ENCODE data around the gene TTN.

TTN gene

GRCh38 chr2:178508646-178509045 lies 298.6 kb downstream of the TTN start:
- H3K9ac ChIP-seq (ENCODE audit: low read length in 2 of 2): no peak overlapping the region

GRCh38 chr2:178506949-178507348 lies 300.3 kb downstream of the TTN start:
- Histone ChIP-seq H3K27ac (ENCODE audit: low read length) (no peak overlapping the region), H3K4me3 (ENCODE audit: low read length in 2 of 2) (no peak overlapping the region), H3K36me3 (ENCODE audit: control insufficient read depth in 2 of 2, insufficient read depth in 2 of 2, low read length in 2 of 2) (peaks cover 4 to 18% of the 10 kb centered on the region in 2 donors), H3K4me1 (ENCODE audit: control insufficient read depth, insufficient read depth, low read length) (no peaks in the 10 kb centered on the region), H3K9me3 (ENCODE audit: control insufficient read depth in 2 of 2, low read length in 2 of 2) (no peaks in the 10 kb centered on the region), H3K27me3 (ENCODE audit: control insufficient read depth in 1 of 2, insufficient read depth in 2 of 2, low read length in 2 of 2) (no peaks in the 10 kb centered on the region), H3K9ac (ENCODE audit: low read length in 2 of 2) (no peak overlapping the region)

More at GRCh38 chr2:178508646-178509045, 298.6 kb downstream of the TTN start:
- H3K9me3 ChIP-seq (ENCODE audit: control insufficient read depth in 2 of 2, low read length in 2 of 2): no peaks in the 10 kb centered on the region
- peaks cover 0 to 4% of the 10 kb centered on the region in 2 donors for H3K36me3 ChIP-seq (ENCODE audit: control insufficient read depth in 2 of 2, insufficient read depth in 2 of 2, low read length in 2 of 2)
- H3K4me1 ChIP-seq (ENCODE audit: control insufficient read depth, insufficient read depth, low read length): no peaks in the 10 kb centered on the region
- no peak overlapping the region for H3K4me3 ChIP-seq (ENCODE audit: low read length in 2 of 2)
- no peak overlapping the region for H3K27ac ChIP-seq (ENCODE audit: low read length)
- H3K27me3 ChIP-seq (ENCODE audit: control insufficient read depth in 1 of 2, insufficient read depth in 2 of 2, low read length in 2 of 2): no peaks in the 10 kb centered on the region

GRCh38 chr2:178506524-178506923 lies 300.7 kb downstream of the TTN start:
- no peaks in the 10 kb centered on the region for H3K4me1 ChIP-seq (ENCODE audit: control insufficient read depth, insufficient read depth, low read length)
- no peak overlapping the region for H3K27ac ChIP-seq (ENCODE audit: low read length)
- no peak overlapping the region for H3K4me3 ChIP-seq (ENCODE audit: low read length in 2 of 2)
- H3K9ac ChIP-seq (ENCODE audit: low read length in 2 of 2): no peak overlapping the region
- peaks cover 4 to 21% of the 10 kb centered on the region in 2 donors for H3K36me3 ChIP-seq (ENCODE audit: control insufficient read depth in 2 of 2, insufficient read depth in 2 of 2, low read length in 2 of 2)
- H3K9me3 ChIP-seq (ENCODE audit: control insufficient read depth in 2 of 2, low read length in 2 of 2): no peaks in the 10 kb centered on the region
- H3K27me3 ChIP-seq (ENCODE audit: control insufficient read depth in 1 of 2, insufficient read depth in 2 of 2, low read length in 2 of 2): no peaks in the 10 kb centered on the region

DNA sequence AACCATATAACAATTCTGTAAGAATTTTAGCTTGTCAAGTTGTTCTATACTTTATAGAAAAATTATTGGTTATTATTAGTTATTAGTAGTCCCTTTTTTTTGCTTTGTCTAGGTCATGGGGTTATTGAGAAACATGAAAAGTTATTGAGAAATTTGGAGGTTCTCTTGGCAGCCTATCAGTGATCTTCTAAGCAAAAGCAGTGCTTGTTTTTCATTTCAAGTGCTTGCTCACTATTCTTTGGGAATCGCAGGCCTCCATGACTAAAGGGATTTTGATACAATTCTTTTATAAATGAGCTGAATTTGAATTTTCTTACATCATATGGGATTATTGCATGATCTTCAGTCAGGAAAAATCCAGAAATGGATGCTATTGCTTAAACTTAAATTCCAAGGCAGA lies 301.1 kb downstream of the TTN start:
- Histone ChIP-seq H3K27me3 (ENCODE audit: control insufficient read depth in 1 of 2, insufficient read depth in 2 of 2, low read length in 2 of 2) (no peaks in the 10 kb centered on the region), H3K4me1 (ENCODE audit: control insufficient read depth, insufficient read depth, low read length) (no peaks in the 10 kb centered on the region), H3K36me3 (ENCODE audit: control insufficient read depth in 2 of 2, insufficient read depth in 2 of 2, low read length in 2 of 2) (peaks cover 7 to 26% of the 10 kb centered on the region in 2 donors), H3K9ac (ENCODE audit: low read length in 2 of 2) (no peak overlapping the region), H3K4me3 (ENCODE audit: low read length in 2 of 2) (no peak overlapping the region), H3K9me3 (ENCODE audit: control insufficient read depth in 2 of 2, low read length in 2 of 2) (no peaks in the 10 kb centered on the region), H3K27ac (ENCODE audit: low read length) (no peak overlapping the region)

GRCh38 chr2:178502751-178503150 lies 304.5 kb downstream of the TTN start:
- no peaks in the 10 kb centered on the region for H3K27me3 ChIP-seq (ENCODE audit: control insufficient read depth in 1 of 2, insufficient read depth in 2 of 2, low read length in 2 of 2)
- H3K4me3 ChIP-seq (ENCODE audit: low read length in 2 of 2): no peak overlapping the region
- H3K9ac ChIP-seq (ENCODE audit: low read length in 2 of 2): no peak overlapping the region
- H3K4me1 ChIP-seq (ENCODE audit: control insufficient read depth, insufficient read depth, low read length): no peaks in the 10 kb centered on the region
- H3K9me3 ChIP-seq (ENCODE audit: control insufficient read depth in 2 of 2, low read length in 2 of 2): no peaks in the 10 kb centered on the region
- no peak overlapping the region for H3K27ac ChIP-seq (ENCODE audit: low read length)
- H3K36me3 ChIP-seq (ENCODE audit: control insufficient read depth in 2 of 2, insufficient read depth in 2 of 2, low read length in 2 of 2): peaks cover 17 to 36% of the 10 kb centered on the region in 2 donors

GRCh38 chr2:178499640-178500039 lies 307.6 kb downstream of the TTN start:
- H3K36me3 ChIP-seq (ENCODE audit: control insufficient read depth in 2 of 2, insufficient read depth in 2 of 2, low read length in 2 of 2): peaks cover 33 to 53% of the 10 kb centered on the region in 2 donors
- no peaks in the 10 kb centered on the region for H3K9me3 ChIP-seq (ENCODE audit: control insufficient read depth in 2 of 2, low read length in 2 of 2)
- no peaks in the 10 kb centered on the region for H3K27me3 ChIP-seq (ENCODE audit: control insufficient read depth in 1 of 2, insufficient read depth in 2 of 2, low read length in 2 of 2)

DNA sequence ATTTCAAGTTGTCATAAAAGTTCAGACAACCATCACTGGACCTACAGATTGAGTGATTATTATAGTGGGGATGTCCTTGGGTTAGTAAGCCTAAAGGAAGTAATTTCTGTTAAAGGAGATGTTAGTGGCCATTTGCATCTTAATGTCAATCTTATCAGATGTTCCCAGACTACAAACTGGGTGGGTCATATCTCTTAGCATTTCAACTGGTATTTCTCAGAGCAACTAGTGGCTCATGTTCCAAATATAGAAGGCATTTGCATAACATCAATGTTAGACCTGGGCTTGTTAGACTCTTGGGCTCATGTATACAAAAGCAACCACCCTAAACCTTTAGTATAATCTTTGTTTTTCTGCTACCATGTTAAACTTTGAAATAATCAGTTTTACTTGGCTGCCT lies 309.1 kb downstream of the TTN start:
- Histone ChIP-seq H3K36me3 (ENCODE audit: control insufficient read depth in 2 of 2, insufficient read depth in 2 of 2, low read length in 2 of 2) (peaks cover 41 to 57% of the 10 kb centered on the region in 2 donors), H3K27me3 (ENCODE audit: control insufficient read depth in 1 of 2, insufficient read depth in 2 of 2, low read length in 2 of 2) (no peaks in the 10 kb centered on the region), H3K9ac (ENCODE audit: low read length in 2 of 2) (no peak overlapping the region), H3K4me3 (ENCODE audit: low read length in 2 of 2) (no peak overlapping the region), H3K4me1 (ENCODE audit: control insufficient read depth, insufficient read depth, low read length) (no peaks in the 10 kb centered on the region), H3K27ac (ENCODE audit: low read length) (no peak overlapping the region), H3K9me3 (ENCODE audit: control insufficient read depth in 2 of 2, low read length in 2 of 2) (no peaks in the 10 kb centered on the region)

More at GRCh38 chr2:178499640-178500039, 307.6 kb downstream of the TTN start:
- Histone ChIP-seq H3K4me3 (ENCODE audit: low read length in 2 of 2) (no peak overlapping the region), H3K9ac (ENCODE audit: low read length in 2 of 2) (no peak overlapping the region), H3K4me1 (ENCODE audit: control insufficient read depth, insufficient read depth, low read length) (no peaks in the 10 kb centered on the region), H3K27ac (ENCODE audit: low read length) (no peak overlapping the region)

DNA sequence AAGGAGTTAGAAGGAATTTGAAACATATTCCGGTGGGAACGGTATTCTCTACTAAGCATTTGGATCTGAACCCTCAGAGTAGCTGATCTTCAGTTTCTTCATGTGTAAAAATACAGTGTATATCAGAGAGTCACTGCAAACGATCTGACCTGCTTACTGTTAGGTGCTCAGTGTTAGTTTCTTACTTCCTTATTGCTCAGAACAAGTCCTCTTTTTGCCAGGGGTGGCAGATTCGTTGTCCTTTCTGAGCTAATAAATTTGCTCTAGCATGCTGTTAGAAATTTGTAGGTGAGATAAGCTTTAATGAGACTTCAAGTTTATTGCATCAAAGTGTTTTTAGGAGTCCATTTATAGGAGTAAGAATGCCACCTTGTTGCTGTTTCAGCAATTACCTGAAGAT lies 311.2 kb downstream of the TTN start:
- Histone ChIP-seq H3K27ac (ENCODE audit: low read length) (no peak overlapping the region), H3K9me3 (ENCODE audit: control insufficient read depth in 2 of 2, low read length in 2 of 2) (no peaks in the 10 kb centered on the region), H3K4me3 (ENCODE audit: low read length in 2 of 2) (no peak overlapping the region), H3K27me3 (ENCODE audit: control insufficient read depth in 1 of 2, insufficient read depth in 2 of 2, low read length in 2 of 2) (no peaks in the 10 kb centered on the region), H3K9ac (ENCODE audit: low read length in 2 of 2) (no peak overlapping the region), H3K36me3 (ENCODE audit: control insufficient read depth in 2 of 2, insufficient read depth in 2 of 2, low read length in 2 of 2) (peaks cover 39 to 40% of the 10 kb centered on the region in 2 donors), H3K4me1 (ENCODE audit: control insufficient read depth, insufficient read depth, low read length) (no peaks in the 10 kb centered on the region)

DNA sequence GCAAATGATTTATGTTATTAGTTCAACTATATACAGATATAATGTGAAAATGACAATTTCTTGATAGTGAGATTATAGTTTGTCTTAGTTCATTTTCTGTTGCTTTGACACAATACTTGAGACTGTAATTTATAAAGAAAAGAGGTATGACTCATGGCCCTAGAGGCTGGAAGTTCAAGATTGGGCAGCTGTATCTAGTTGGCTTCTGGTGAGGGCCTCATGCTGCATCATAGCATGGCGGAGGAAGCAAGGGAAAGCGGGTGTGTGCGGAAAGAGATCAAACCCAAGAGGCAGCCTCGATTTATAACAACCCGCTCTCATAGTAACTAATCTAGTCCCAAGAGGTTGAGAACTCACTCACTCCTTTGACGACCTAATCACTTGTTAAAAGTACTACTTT lies 315.6 kb downstream of the TTN start:
- no peaks in the 10 kb centered on the region for H3K4me1 ChIP-seq (ENCODE audit: control insufficient read depth, insufficient read depth, low read length)
- peaks cover 30 to 39% of the 10 kb centered on the region in 2 donors for H3K36me3 ChIP-seq (ENCODE audit: control insufficient read depth in 2 of 2, insufficient read depth in 2 of 2, low read length in 2 of 2)
- H3K9ac ChIP-seq (ENCODE audit: low read length in 2 of 2): no peak overlapping the region
- no peaks in the 10 kb centered on the region for H3K9me3 ChIP-seq (ENCODE audit: control insufficient read depth in 2 of 2, low read length in 2 of 2)
- no peak overlapping the region for H3K27ac ChIP-seq (ENCODE audit: low read length)
- no peak overlapping the region for H3K4me3 ChIP-seq (ENCODE audit: low read length in 2 of 2)
- no peaks in the 10 kb centered on the region for H3K27me3 ChIP-seq (ENCODE audit: control insufficient read depth in 1 of 2, insufficient read depth in 2 of 2, low read length in 2 of 2)

GRCh38 chr2:178485356-178485755 lies 321.9 kb downstream of the TTN start:
- no peak overlapping the region for H3K9ac ChIP-seq (ENCODE audit: low read length in 2 of 2)
- H3K4me3 ChIP-seq (ENCODE audit: low read length in 2 of 2): no peak overlapping the region
- H3K9me3 ChIP-seq (ENCODE audit: control insufficient read depth in 2 of 2, low read length in 2 of 2): no peaks in the 10 kb centered on the region
- peaks cover 14% of the 10 kb centered on the region for H3K4me1 ChIP-seq (ENCODE audit: control insufficient read depth, insufficient read depth, low read length)
- no peaks in the 10 kb centered on the region for H3K27me3 ChIP-seq (ENCODE audit: control insufficient read depth in 1 of 2, insufficient read depth in 2 of 2, low read length in 2 of 2)
- no peak overlapping the region for H3K27ac ChIP-seq (ENCODE audit: low read length)
- peaks cover 7 to 9% of the 10 kb centered on the region in 2 donors for H3K36me3 ChIP-seq (ENCODE audit: control insufficient read depth in 2 of 2, insufficient read depth in 2 of 2, low read length in 2 of 2)

DNA sequence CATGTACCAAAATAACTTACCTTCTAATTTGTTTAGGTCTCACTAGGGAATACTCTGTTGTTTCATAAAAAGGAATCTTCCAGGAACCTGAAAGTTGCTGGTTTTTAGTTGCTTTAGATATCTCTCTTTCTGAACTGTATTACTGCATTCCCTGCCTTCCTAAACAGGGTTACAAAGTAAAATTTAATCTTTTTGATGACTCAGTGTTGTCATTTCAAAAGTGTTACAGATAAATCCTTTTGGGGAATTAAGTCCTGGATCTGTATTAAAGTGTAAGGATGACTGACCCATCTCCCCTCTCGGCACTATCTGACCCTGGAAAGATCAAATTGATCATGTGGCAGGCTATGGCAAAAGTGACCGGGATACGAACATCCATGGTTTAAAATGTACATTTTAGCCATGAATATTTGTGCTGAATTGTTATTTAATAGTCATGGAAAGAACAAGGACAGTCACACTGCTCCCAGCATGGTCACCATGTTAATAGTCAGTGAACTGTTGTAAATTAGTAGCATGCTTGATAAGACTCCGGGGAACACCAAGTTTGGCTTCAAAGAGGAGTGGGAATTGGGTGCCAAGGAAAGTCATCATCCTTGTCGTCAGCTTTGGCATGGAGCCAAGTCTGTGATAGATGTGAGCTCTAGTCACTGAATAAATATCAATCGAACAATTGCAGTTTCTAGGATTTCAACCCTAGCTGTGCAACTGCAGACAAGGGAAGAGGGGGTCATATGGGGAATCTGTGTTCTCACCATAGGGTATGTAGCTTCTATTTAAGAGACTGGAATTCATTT lies 322.8 kb downstream of the TTN start:
- Histone ChIP-seq H3K27ac (ENCODE audit: low read length) (no peak overlapping the region), H3K36me3 (ENCODE audit: control insufficient read depth in 2 of 2, insufficient read depth in 2 of 2, low read length in 2 of 2) (peaks cover 5 to 9% of the 10 kb centered on the region in 2 donors), H3K4me3 (ENCODE audit: low read length in 2 of 2) (peak overlapping the region; percentile 10 to 24), H3K27me3 (ENCODE audit: control insufficient read depth in 1 of 2, insufficient read depth in 2 of 2, low read length in 2 of 2) (no peaks in the 10 kb centered on the region), H3K9ac (ENCODE audit: low read length in 2 of 2) (no peak overlapping the region), H3K4me1 (ENCODE audit: control insufficient read depth, insufficient read depth, low read length) (peaks cover 18% of the 10 kb centered on the region), H3K9me3 (ENCODE audit: control insufficient read depth in 2 of 2, low read length in 2 of 2) (no peaks in the 10 kb centered on the region)
